HEK293 (cell line): Measurements from ENCODE around the gene NOM1.

Experiments
- ATF2 ChIP-seq: fragments of 450-650 bp; formaldehyde crosslinking; IDR thresholded peaks from 2 replicates; pipeline ENCODE4 v1.5.1; 2016; ENCODE audit warnings: missing biosample characterization, missing genetic modification characterization, low read depth
- CTCF ChIP-seq: fragments of 450-650 bp; formaldehyde crosslinking; IDR thresholded peaks from 2 replicates; pipeline ENCODE4 v1.5.1; 2016; ENCODE audit warnings: missing biosample characterization, missing genetic modification characterization
- IKZF3 ChIP-seq: fragments of 450-650 bp; IDR thresholded peaks from 2 replicates; pipeline ENCODE4 v1.5.0; 2018; ENCODE audit warnings: missing biosample characterization, mild to moderate bottlenecking, missing genetic modification characterization, moderate library complexity
- KLF1 ChIP-seq: fragments of 450-650 bp; formaldehyde crosslinking; IDR thresholded peaks from 2 replicates; pipeline ENCODE4 v1.5.1; 2016; ENCODE audit warnings: missing biosample characterization, missing genetic modification characterization
- KLF8 ChIP-seq: fragments of 450-650 bp; formaldehyde crosslinking; IDR thresholded peaks from 2 replicates; pipeline ENCODE4 v1.5.1; 2016; ENCODE audit warnings: missing biosample characterization, missing genetic modification characterization
- KLF9 ChIP-seq: fragments of 450-650 bp; formaldehyde crosslinking; IDR thresholded peaks from 2 replicates; pipeline ENCODE4 v1.5.1; 2016; ENCODE audit warnings: missing biosample characterization, missing genetic modification characterization, low read depth
- MZF1 ChIP-seq: fragments of 450-650 bp; formaldehyde crosslinking; IDR thresholded peaks from 2 replicates; pipeline ENCODE4 v1.5.1; 2017; ENCODE audit warnings: missing biosample characterization, missing genetic modification characterization, borderline replicate concordance
- OSR2 ChIP-seq: fragments of 450-650 bp; formaldehyde crosslinking; IDR thresholded peaks from 2 replicates; pipeline ENCODE4 v1.5.1; 2016; ENCODE audit warnings: missing biosample characterization, missing genetic modification characterization
- SALL2 ChIP-seq: fragments of 450-650 bp; formaldehyde crosslinking; IDR thresholded peaks from 2 replicates; pipeline ENCODE4 v1.5.0; 2017; ENCODE audit warnings: missing biosample characterization, mild to moderate bottlenecking, missing genetic modification characterization, borderline replicate concordance
- SCRT1 ChIP-seq: fragments of 450-650 bp; formaldehyde crosslinking; IDR thresholded peaks from 2 replicates; pipeline ENCODE4 v1.5.1; 2016; ENCODE audit warnings: missing biosample characterization, missing genetic modification characterization, borderline replicate concordance
- SP3 ChIP-seq: fragments of 450-650 bp; formaldehyde crosslinking; IDR thresholded peaks from 2 replicates; pipeline ENCODE4 v1.5.1; 2016; ENCODE audit warnings: missing biosample characterization, missing genetic modification characterization
- SP7 ChIP-seq: fragments of 450-650 bp; formaldehyde crosslinking; IDR thresholded peaks from 2 replicates; pipeline ENCODE4 v1.5.1; 2016; ENCODE audit warnings: missing biosample characterization, missing genetic modification characterization
- WT1 ChIP-seq: fragments of 450-650 bp; formaldehyde crosslinking; IDR thresholded peaks from 2 replicates; pipeline ENCODE4 v1.5.1; 2016; ENCODE audit warnings: missing biosample characterization, missing genetic modification characterization
- ZBTB1 ChIP-seq: fragments of 450-650 bp; formaldehyde crosslinking; IDR thresholded peaks from 2 replicates; pipeline ENCODE4 v1.5.1; 2016; ENCODE audit warnings: missing biosample characterization, missing genetic modification characterization
- ZEB2 ChIP-seq: fragments of 450-650 bp; formaldehyde crosslinking; IDR thresholded peaks from 2 replicates; pipeline ENCODE4 v1.5.1; 2016; ENCODE audit warnings: missing biosample characterization, missing genetic modification characterization
- ZFHX2 ChIP-seq: fragments of 450-650 bp; formaldehyde crosslinking; conservative IDR thresholded peaks from 2 replicates; pipeline ENCODE4 v1.5.1; 2016; ENCODE audit warnings: missing biosample characterization, missing genetic modification characterization
- ZIC2 ChIP-seq: fragments of 450-650 bp; formaldehyde crosslinking; IDR thresholded peaks from 2 replicates; pipeline ENCODE4 v1.5.1; 2016; ENCODE audit warnings: missing biosample characterization, missing genetic modification characterization
- ZNF121 ChIP-seq: fragments of 450-650 bp; formaldehyde crosslinking; IDR thresholded peaks from 2 replicates; pipeline ENCODE4 v1.5.1; 2016; ENCODE audit warnings: missing biosample characterization, missing genetic modification characterization
- ZNF138 ChIP-seq: fragments of 450-650 bp; formaldehyde crosslinking; IDR thresholded peaks from 2 replicates; pipeline ENCODE4 v1.5.1; 2016; ENCODE audit warnings: missing biosample characterization, missing genetic modification characterization, borderline replicate concordance
- ZNF19 ChIP-seq: fragments of 450-650 bp; formaldehyde crosslinking; IDR thresholded peaks from 2 replicates; pipeline ENCODE4; 2016; ENCODE audit warnings: missing biosample characterization, missing genetic modification characterization, low read depth
- ZNF211 ChIP-seq: fragments of 450-650 bp; formaldehyde crosslinking; IDR thresholded peaks from 2 replicates; pipeline ENCODE4 v1.5.1; 2016; ENCODE audit warnings: low read depth, missing biosample characterization, missing genetic modification characterization
- ZNF223 ChIP-seq: fragments of 450-650 bp; formaldehyde crosslinking; IDR thresholded peaks from 2 replicates; pipeline ENCODE4 v1.5.1; 2016; ENCODE audit warnings: missing biosample characterization, missing genetic modification characterization
- ZNF354C ChIP-seq: fragments of 450-650 bp; formaldehyde crosslinking; IDR thresholded peaks from 2 replicates; pipeline ENCODE4 v1.5.1; 2016; ENCODE audit warnings: missing biosample characterization, missing genetic modification characterization, low read depth, borderline replicate concordance
- ZNF560 ChIP-seq: fragments of 450-650 bp; formaldehyde crosslinking; IDR thresholded peaks from 2 replicates; pipeline ENCODE4 v1.5.1; 2017; ENCODE audit warnings: missing biosample characterization, missing genetic modification characterization, borderline replicate concordance
- ZNF561 ChIP-seq: fragments of 450-650 bp; IDR thresholded peaks from 2 replicates; pipeline ENCODE4 v1.5.1; 2018; ENCODE audit warnings: missing biosample characterization, missing genetic modification characterization, borderline replicate concordance
- ZNF571 ChIP-seq: fragments of 450-650 bp; formaldehyde crosslinking; IDR thresholded peaks from 2 replicates; pipeline ENCODE4 v1.5.0; 2017; ENCODE audit warnings: missing biosample characterization, missing genetic modification characterization
- ZNF629 ChIP-seq: fragments of 450-650 bp; formaldehyde crosslinking; IDR thresholded peaks from 2 replicates; pipeline ENCODE4 v1.5.1; 2017; ENCODE audit warnings: missing biosample characterization, missing genetic modification characterization
- ZNF707 ChIP-seq: fragments of 450-650 bp; formaldehyde crosslinking; IDR thresholded peaks from 2 replicates; pipeline ENCODE4 v1.5.1; 2016; ENCODE audit warnings: missing biosample characterization, missing genetic modification characterization
- ZNF747 ChIP-seq: fragments of 450-650 bp; formaldehyde crosslinking; IDR thresholded peaks from 2 replicates; pipeline ENCODE4 v1.5.1; 2016; ENCODE audit warnings: missing biosample characterization, missing genetic modification characterization
- ZNF76 ChIP-seq: fragments of 450-650 bp; formaldehyde crosslinking; IDR thresholded peaks from 2 replicates; pipeline ENCODE4; 2016; ENCODE audit warnings: low read depth, missing biosample characterization, missing genetic modification characterization, borderline replicate concordance
- ZNF785 ChIP-seq: fragments of 450-650 bp; formaldehyde crosslinking; IDR thresholded peaks from 2 replicates; pipeline ENCODE4 v1.5.1; 2016; ENCODE audit warnings: missing biosample characterization, missing genetic modification characterization
- ZXDB ChIP-seq: fragments of 450-650 bp; formaldehyde crosslinking; IDR thresholded peaks from 2 replicates; pipeline ENCODE4 v1.5.1; 2016; ENCODE audit warnings: missing biosample characterization, missing genetic modification characterization
- TF ChIP-seq, protein P1 (sequence below): fragments of 450-650 bp; formaldehyde crosslinking; IDR thresholded peaks from 2 replicates; pipeline ENCODE4 v1.5.1; 2016; ENCODE audit warnings: missing biosample characterization, missing genetic modification characterization

Gene NOM1

GRCh38 chr7:157007470-157008066 lies 58.1 kb downstream of the NOM1 start (continued):
- TF ChIP-seq ZIC2 (no peak), ZFHX2 (tag by site-specific recombination) (no peak; the same call in 1 of the 2 replicates), ZNF629 (tag by site-specific recombination) (peak; percentile 98), ZNF747 (tag by site-specific recombination) (no peak), ZNF211 (tag by site-specific recombination) (no peak), ZNF19 (no peak), SP3 (tag by site-specific recombination) (no peak), ZNF223 (tag by site-specific recombination) (peak; percentile 81; the same call in 1 of the 2 replicates), ZNF138 (tag by site-specific recombination) (no peak), SALL2 (tag by site-specific recombination) (no peak), ZNF76 (peak; percentile 48; the same call in 1 of the 2 replicates), SCRT1 (tag by site-specific recombination) (peak; percentile 76), ZNF561 (tag by site-specific recombination) (peak; percentile 86), KLF9 (tag by site-specific recombination) (peak; percentile 46), ZNF121 (no peak), ZXDB (tag by site-specific recombination) (0 out of 2 replicates have a peak, but pooled peaks have one; percentile 43), KLF8 (tag by site-specific recombination) (no peak), WT1 (tag by site-specific recombination) (peak; percentile 79), ZNF707 (tag by site-specific recombination) (no peak), CTCF (tag by site-specific recombination) (no peak), ATF2 (tag by site-specific recombination) (peak; percentile 88), ZNF785 (tag by site-specific recombination) (no peak), ZNF354C (tag by site-specific recombination) (no peak), IKZF3 (tag by site-specific recombination) (peak; percentile 92), ZNF571 (tag by site-specific recombination) (no peak), ZNF560 (tag by site-specific recombination) (no peak), MZF1 (tag by site-specific recombination) (peak; percentile 45; the same call in 1 of the 2 replicates), ZBTB1 (tag by site-specific recombination) (no peak; the same call in none of the 2 replicates), OSR2 (tag by site-specific recombination) (peak; percentile 84), SP7 (peak; percentile 86), ZEB2 (tag by site-specific recombination) (peak; percentile 94), KLF1 (tag by site-specific recombination) (peak; percentile 65; the same call in 1 of the 2 replicates)
- TF ChIP-seq, protein P1, sequence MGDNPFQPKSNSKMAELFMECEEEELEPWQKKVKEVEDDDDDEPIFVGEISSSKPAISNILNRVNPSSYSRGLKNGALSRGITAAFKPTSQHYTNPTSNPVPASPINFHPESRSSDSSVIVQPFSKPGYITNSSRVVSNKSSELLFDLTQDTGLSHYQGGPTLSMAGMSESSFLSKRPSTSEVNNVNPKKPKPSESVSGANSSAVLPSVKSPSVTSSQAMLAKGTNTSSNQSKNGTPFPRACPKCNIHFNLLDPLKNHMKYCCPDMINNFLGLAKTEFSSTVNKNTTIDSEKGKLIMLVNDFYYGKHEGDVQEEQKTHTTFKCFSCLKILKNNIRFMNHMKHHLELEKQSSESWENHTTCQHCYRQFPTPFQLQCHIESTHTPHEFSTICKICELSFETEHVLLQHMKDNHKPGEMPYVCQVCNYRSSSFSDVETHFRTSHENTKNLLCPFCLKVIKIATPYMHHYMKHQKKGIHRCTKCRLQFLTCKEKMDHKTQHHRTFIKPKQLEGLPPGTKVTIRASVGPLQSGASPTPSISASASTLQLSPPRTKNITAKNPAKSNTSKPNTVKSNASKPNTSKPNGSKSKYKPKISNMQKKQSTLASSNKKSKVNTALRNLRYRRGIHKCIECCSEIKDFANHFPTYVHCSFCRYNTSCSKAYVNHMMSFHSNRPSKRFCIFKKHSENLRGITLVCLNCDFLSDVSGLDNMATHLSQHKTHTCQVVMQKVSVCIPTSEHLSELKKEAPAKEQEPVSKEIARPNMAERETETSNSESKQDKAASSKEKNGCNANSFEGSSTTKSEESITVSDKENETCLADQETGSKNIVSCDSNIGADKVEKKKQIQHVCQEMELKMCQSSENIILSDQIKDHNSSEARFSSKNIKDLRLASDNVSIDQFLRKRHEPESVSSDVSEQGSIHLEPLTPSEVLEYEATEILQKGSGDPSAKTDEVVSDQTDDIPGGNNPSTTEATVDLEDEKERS (tag by site-specific recombination), result no peak
